SK-N-MC (cell line): ENCODE data around the gene SLC38A10.

Experiments used
- EZH2 ChIP-seq: fragments of 200-600 bp; sonication (generic); IDR thresholded peaks from one replicate; pipeline ENCODE4 v1.6.1; 2017; ENCODE audit warnings: antibody characterized with exemption
- FOXP2 ChIP-seq: optimal IDR thresholded peaks from 2 replicates; pipeline ENCODE3; 2011; ENCODE audit warnings: mild to moderate bottlenecking, moderate library complexity; ENCODE audit not compliant: insufficient read depth; ENCODE audit errors: extremely low read length, control extremely low read depth
- POLR2AphosphoS5 ChIP-seq: IDR thresholded peaks from 2 replicates; pipeline ENCODE4 v1.6.1; 2012; ENCODE audit warnings: mild to moderate bottlenecking, low read depth, low read length, borderline replicate concordance

GRCh38 chr17:81285179-81285878 lies 9.8 kb downstream of the SLC38A10 start:
- TF ChIP-seq EZH2 (no peak), POLR2AphosphoS5 (no peak), FOXP2 (no peak)
